H9 (cell line): ENCODE data around the gene ECEL1. TPM values are rescaled to one million over a fixed set of nuclear protein-coding genes. Genes with fewer than 3 reads are reported as not detected.
A peak's percentile ranks its signal among the peaks of the same experiment; 100 is the strongest.

Experiments
- DNase-seq: peaks from one replicate; pipeline ENCODE4 v3.0.0-alpha.2; 2017
- H2AFZ ChIP-seq: one replicate; pipeline ENCODE4 v1.6.1; 2013; ENCODE audit warnings: mild to moderate bottlenecking, low read length, control low read depth, moderate library complexity
- H2AK5ac ChIP-seq: 2 replicates; pipeline ENCODE4 v1.6.1; 2013; ENCODE audit warnings: low read length, control low read depth, mixed read lengths; ENCODE audit not compliant: insufficient read length
- H2BK120ac ChIP-seq: one replicate; pipeline ENCODE4 v1.6.1; 2013; ENCODE audit warnings: low read depth, mild to moderate bottlenecking, low read length, control low read depth, inconsistent platforms; ENCODE audit not compliant: poor library complexity, severe bottlenecking
- H2BK12ac ChIP-seq: 2 replicates; pipeline ENCODE4 v1.6.1; 2013; ENCODE audit warnings: low read length, control low read depth, mixed read lengths, low read depth; ENCODE audit not compliant: insufficient read length
- H2BK15ac ChIP-seq: 2 replicates; pipeline ENCODE4 v1.6.1; 2013; ENCODE audit warnings: low read depth, low read length, control low read depth
- H2BK20ac ChIP-seq: one replicate; pipeline ENCODE4 v1.6.1; 2013; ENCODE audit warnings: low read depth, mild to moderate bottlenecking, low read length, control low read depth, inconsistent platforms; ENCODE audit not compliant: poor library complexity, severe bottlenecking
- H2BK5ac ChIP-seq: 2 replicates; pipeline ENCODE4 v1.6.1; 2013; ENCODE audit warnings: low read length, control low read depth, mixed read lengths; ENCODE audit not compliant: insufficient read length
- H3K14ac ChIP-seq: 2 replicates; pipeline ENCODE4 v1.6.1; 2013; ENCODE audit warnings: low read length, control low read depth; ENCODE audit not compliant: insufficient read depth
- H3K18ac ChIP-seq: 2 replicates; pipeline ENCODE4 v1.6.1; 2013; ENCODE audit warnings: low read depth, mild to moderate bottlenecking, mixed read lengths, low read length, control low read depth; ENCODE audit not compliant: insufficient read length
- H3K23ac ChIP-seq: 2 replicates; pipeline ENCODE4 v1.6.1; 2013; ENCODE audit warnings: low read length, control low read depth, mixed read lengths, low read depth; ENCODE audit not compliant: insufficient read length
- H3K23me2 ChIP-seq: 2 replicates; pipeline ENCODE4 v1.6.1; 2013; ENCODE audit warnings: low read depth, mild to moderate bottlenecking, mixed read lengths, low read length, control low read depth; ENCODE audit not compliant: insufficient read length, poor library complexity, severe bottlenecking
- H3K27ac ChIP-seq: 2 replicates; pipeline ENCODE4 v1.5.1; 2013; ENCODE audit warnings: low read length, control low read depth, mixed read lengths, low read depth; ENCODE audit not compliant: insufficient read length
- H3K27me3 ChIP-seq: 2 replicates; pipeline ENCODE4 v1.6.1; 2013; ENCODE audit warnings: low read length, control low read depth, inconsistent platforms; ENCODE audit not compliant: insufficient read depth
- H3K4ac ChIP-seq: 2 replicates; pipeline ENCODE4 v1.6.1; 2013; ENCODE audit warnings: low read depth, mild to moderate bottlenecking, control low read depth, inconsistent platforms, low read length, moderate library complexity
- H3K4me1 ChIP-seq: 2 replicates; pipeline ENCODE4 v1.6.1; 2013; ENCODE audit warnings: low read length, control low read depth, inconsistent platforms; ENCODE audit not compliant: insufficient read depth
- H3K4me2 ChIP-seq: 2 replicates; pipeline ENCODE4 v1.6.1; 2013; ENCODE audit warnings: low read length, control low read depth, mixed read lengths; ENCODE audit not compliant: insufficient read length, insufficient read depth
- H3K56ac ChIP-seq: 2 replicates; pipeline ENCODE4 v1.6.1; 2013; ENCODE audit warnings: low read depth, mild to moderate bottlenecking, mixed read lengths, low read length, control low read depth; ENCODE audit not compliant: insufficient read length
- H3K79me1 ChIP-seq: 2 replicates; pipeline ENCODE4 v1.6.1; 2013; ENCODE audit warnings: low read depth, mild to moderate bottlenecking, moderate library complexity, low read length, control low read depth, inconsistent platforms; ENCODE audit not compliant: insufficient read depth, poor library complexity, severe bottlenecking
- H3K79me2 ChIP-seq: 2 replicates; pipeline ENCODE4 v1.6.1; 2013; ENCODE audit warnings: low read length, control low read depth, inconsistent platforms; ENCODE audit not compliant: insufficient read depth
- H3K9ac ChIP-seq: 2 replicates; pipeline ENCODE4 v1.6.1; 2013; ENCODE audit warnings: low read length, control low read depth, mixed read lengths; ENCODE audit not compliant: insufficient read length; ENCODE audit errors: extremely low read depth
- H3K9me3 ChIP-seq: one replicate; pipeline ENCODE4 v1.6.1; 2013; ENCODE audit warnings: low read depth, low read length, inconsistent platforms; ENCODE audit not compliant: control insufficient read depth
- H3T11ph ChIP-seq: one replicate; pipeline ENCODE4 v1.6.1; 2013; ENCODE audit warnings: mild to moderate bottlenecking, low read length, control low read depth, inconsistent platforms
- H4K20me1 ChIP-seq: one replicate; pipeline ENCODE4 v1.6.1; 2013; ENCODE audit not compliant: control insufficient read depth, insufficient read length, insufficient read depth
- H4K5ac ChIP-seq: 2 replicates; pipeline ENCODE4 v1.6.1; 2013; ENCODE audit warnings: low read depth, mild to moderate bottlenecking, mixed read lengths, low read length, control low read depth; ENCODE audit not compliant: insufficient read length
- H4K8ac ChIP-seq: replicated peaks from 2 replicates; pipeline ENCODE4 v1.6.1; 2013; ENCODE audit warnings: low read length, control low read depth, mixed read lengths, low read depth; ENCODE audit not compliant: insufficient read length
- H4K91ac ChIP-seq: 2 replicates; pipeline ENCODE4 v1.6.1; 2013; ENCODE audit warnings: low read depth, mild to moderate bottlenecking, moderate library complexity, mixed read lengths, low read length, control low read depth; ENCODE audit not compliant: insufficient read length
- H3K27ac Mint-ChIP-seq, 3 experiments: 2 replicates in 2 of 3; 3 replicates in 1 of 3; pipeline ENCODE4 v1.8.0; 2020 to 2021; ENCODE audit warnings: mixed read lengths in 3 of 3, mild to moderate bottlenecking in 1 of 3, moderate library complexity in 1 of 3
- H3K27me3 Mint-ChIP-seq: 2 replicates; pipeline ENCODE4 v1.8.0; 2021; ENCODE audit warnings: low read depth, mild to moderate bottlenecking, moderate library complexity, mixed read lengths
- H3K36me3 Mint-ChIP-seq, 3 experiments: 2 replicates in 2 of 3; 3 replicates in 1 of 3; pipeline ENCODE4 v1.8.0; 2020 to 2021; ENCODE audit warnings: low read depth in 3 of 3, mixed read lengths in 3 of 3; ENCODE audit not compliant: insufficient read depth in 1 of 3
- H3K4me1 Mint-ChIP-seq, 2 experiments: 2 replicates each; pipeline ENCODE4 v1.8.0; 2020; ENCODE audit warnings: mixed read lengths in 2 of 2
- H3K4me3 Mint-ChIP-seq, 2 experiments: 2 replicates in 1 of 2; 3 replicates in 1 of 2; pipeline ENCODE4 v1.8.0; 2020 to 2021; ENCODE audit warnings: mild to moderate bottlenecking in 2 of 2, mixed read lengths in 2 of 2, moderate library complexity in 1 of 2
- H3K9me3 Mint-ChIP-seq, 2 experiments: 2 replicates in 1 of 2; 3 replicates in 1 of 2; pipeline ENCODE4 v1.8.0; 2020; ENCODE audit warnings: mild to moderate bottlenecking in 2 of 2, mixed read lengths in 2 of 2, moderate library complexity in 1 of 2
- WGBS: extraction: QIAGEN DNeasy Blood & Tissue Kit; methylation state at CpG from one replicate; pipeline ENCODE4 v1.1.7; 2013; ENCODE audit warnings: missing lambda C conversion rate, low lambda C conversion rate, mixed read lengths; ENCODE audit not compliant: insufficient read length; ENCODE audit errors: extremely low coverage; 5-methylcytosine and 5-hydroxymethylcytosine counted together
- total RNA-seq: library from RNA; stranded (reverse); gene quantifications from 2 replicates; pipeline ENCODE4 v1.2.1, GENCODE V29; 2021
- TF ChIP-seq, protein P1 (sequence below): fragments of 200-600 bp; sonication (generic); conservative IDR thresholded peaks from 3 replicates; pipeline ENCODE4 v1.8.0; 2021; ENCODE audit warnings: antibody characterized with exemption, mild to moderate bottlenecking

ECEL1 gene
- total RNA-seq, 1 experiment from 2014 or later = 8.4 TPM

DNA sequence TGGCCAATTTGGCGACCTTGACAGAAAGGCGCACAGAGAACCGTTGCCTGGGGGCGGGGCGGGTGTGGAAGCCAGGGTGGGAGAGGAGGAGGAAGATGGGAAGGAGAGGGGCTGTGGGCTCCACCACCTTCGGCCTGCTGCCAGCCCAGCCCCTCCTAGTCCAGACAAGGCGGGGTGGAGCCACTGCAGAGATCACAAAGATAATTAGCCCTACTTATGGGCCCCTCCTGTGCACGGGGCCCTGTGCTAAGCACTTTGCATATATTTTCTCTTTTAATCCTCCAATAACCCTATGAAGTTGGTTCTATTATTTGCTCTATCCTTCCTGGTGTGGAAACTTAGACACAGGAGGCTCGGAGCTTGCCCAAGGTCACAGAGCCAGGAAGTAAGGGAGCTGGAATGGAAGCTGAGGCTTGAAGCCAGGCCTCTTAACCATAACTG is 13.7 kb upstream of the ECEL1 start:
- Histone ChIP-seq H3K4ac (no peak overlapping the region), H3K9me3 (no peaks in the 10 kb centered on the region), H3K23me2 (peaks cover 12% of the 10 kb centered on the region), H3K79me2 (no peaks in the 10 kb centered on the region), H3K27me3 (peaks cover 17% of the 10 kb centered on the region), H4K20me1 (peaks cover 3% of the 10 kb centered on the region), H3K27ac (no peak overlapping the region), H3K4me1 (0 out of 2 replicates have a peak, but pooled peaks cover 3% of the 10 kb centered on the region), H4K5ac (no peak overlapping the region), H3K14ac (no peak overlapping the region), H2AK5ac (no peak overlapping the region), H3K79me1 (no peaks in the 10 kb centered on the region), H3K9ac (no peak overlapping the region), H4K91ac (no peak overlapping the region), H3K4me2 (no peak overlapping the region), H3K23ac (no peak overlapping the region), H4K8ac (no peak overlapping the region), H3K18ac (no peak overlapping the region), H3T11ph (no peak overlapping the region), H2BK120ac (no peak overlapping the region), H2AFZ (no peak overlapping the region), H2BK5ac (no peak overlapping the region), H2BK20ac (no peak overlapping the region), H2BK12ac (no peak overlapping the region), H3K56ac (no peak overlapping the region), H2BK15ac (no peak overlapping the region)
- DNase-seq = no peak
- peak overlapping the region in 1 of 2 experiments; percentile 42; a peak in 1 of 5 replicates for H3K4me3 Mint-ChIP-seq
- H3K36me3 Mint-ChIP-seq = no peaks in the 10 kb centered on the region; a peak in 1 of 7 replicates
- no peaks in the 10 kb centered on the region; a peak in 1 of 5 replicates for H3K9me3 Mint-ChIP-seq
- WGBS = no CpG with 5 or more reads among the region's 9 CpGs
- TF ChIP-seq, protein P1, sequence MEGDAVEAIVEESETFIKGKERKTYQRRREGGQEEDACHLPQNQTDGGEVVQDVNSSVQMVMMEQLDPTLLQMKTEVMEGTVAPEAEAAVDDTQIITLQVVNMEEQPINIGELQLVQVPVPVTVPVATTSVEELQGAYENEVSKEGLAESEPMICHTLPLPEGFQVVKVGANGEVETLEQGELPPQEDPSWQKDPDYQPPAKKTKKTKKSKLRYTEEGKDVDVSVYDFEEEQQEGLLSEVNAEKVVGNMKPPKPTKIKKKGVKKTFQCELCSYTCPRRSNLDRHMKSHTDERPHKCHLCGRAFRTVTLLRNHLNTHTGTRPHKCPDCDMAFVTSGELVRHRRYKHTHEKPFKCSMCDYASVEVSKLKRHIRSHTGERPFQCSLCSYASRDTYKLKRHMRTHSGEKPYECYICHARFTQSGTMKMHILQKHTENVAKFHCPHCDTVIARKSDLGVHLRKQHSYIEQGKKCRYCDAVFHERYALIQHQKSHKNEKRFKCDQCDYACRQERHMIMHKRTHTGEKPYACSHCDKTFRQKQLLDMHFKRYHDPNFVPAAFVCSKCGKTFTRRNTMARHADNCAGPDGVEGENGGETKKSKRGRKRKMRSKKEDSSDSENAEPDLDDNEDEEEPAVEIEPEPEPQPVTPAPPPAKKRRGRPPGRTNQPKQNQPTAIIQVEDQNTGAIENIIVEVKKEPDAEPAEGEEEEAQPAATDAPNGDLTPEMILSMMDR = no peak
- H3K27ac Mint-ChIP-seq = no peak overlapping the region
- peaks cover 17 to 56% of the 10 kb centered on the region in 2 experiments for H3K4me1 Mint-ChIP-seq
- peaks cover 69% of the 10 kb centered on the region for H3K27me3 Mint-ChIP-seq
